H1 (cell line): ENCODE measurements around the gene UBR2. TPM values are rescaled to one million over a fixed set of nuclear protein-coding genes. Genes with fewer than 3 reads are reported as not detected.
A peak's percentile ranks its signal among the peaks of the same experiment; 100 is the strongest.

Experiments
- CTCF ChIA-PET: fragments of 300-600 bp; sonication (Branson Sonifier 250); formaldehyde crosslinking; loops from one replicate; lab custom pipeline; 2021; ENCODE audit not compliant: partially characterized antibody; lab: Charles Lee
- POLR2A ChIA-PET: fragments of 300-600 bp; sonication (Branson Sonifier 250); formaldehyde crosslinking; loops from one replicate; lab custom pipeline; 2021; ENCODE audit warnings: inconsistent platforms; ENCODE audit not compliant: partially characterized antibody; lab: Charles Lee
- DNase-seq, 2 experiments: peaks; one replicate each; pipeline versions ENCODE4 v3.0.0 to v3.0.0-alpha.2; 2010 to 2022; ENCODE audit warnings: low spot score in 2 of 2, low read depth in 1 of 2, mixed read lengths in 1 of 2
- FAIRE-seq: peaks from 2 replicates; lab custom pipeline; 2011; peaks lifted over from hg19 to GRCh38; lab: Jason Lieb, UNC
- H2AFZ ChIP-seq: 2 replicates; pipeline ENCODE4 v1.8.1; 2012; ENCODE audit warnings: low read length, inconsistent platforms
- H2AK5ac ChIP-seq: 2 replicates; pipeline ENCODE4 v1.6.1; 2013; ENCODE audit warnings: low read depth, low read length
- H2BK120ac ChIP-seq: replicated peaks from 2 replicates; pipeline ENCODE3; 2013; ENCODE audit warnings: low read depth, low read length, inconsistent platforms
- H2BK12ac ChIP-seq: 2 replicates; pipeline ENCODE4 v1.6.1; 2013; ENCODE audit warnings: low read depth, low read length
- H2BK15ac ChIP-seq: 2 replicates; pipeline ENCODE4 v1.6.1; 2013; ENCODE audit warnings: low read length
- H2BK20ac ChIP-seq: 2 replicates; pipeline ENCODE4 v1.6.1; 2013; ENCODE audit warnings: low read length
- H2BK5ac ChIP-seq: 2 replicates; pipeline ENCODE4 v1.6.1; 2013; ENCODE audit warnings: low read depth, low read length
- H3K14ac ChIP-seq: 2 replicates; pipeline ENCODE4 v1.6.1; 2013; ENCODE audit warnings: inconsistent platforms; ENCODE audit not compliant: insufficient read length
- H3K18ac ChIP-seq: 2 replicates; pipeline ENCODE4 v1.6.1; 2013; ENCODE audit warnings: low read length; ENCODE audit errors: extremely low read depth
- H3K23ac ChIP-seq: 2 replicates; pipeline ENCODE4 v1.6.1; 2013; ENCODE audit warnings: inconsistent platforms; ENCODE audit not compliant: insufficient read length
- H3K23me2 ChIP-seq: 2 replicates; pipeline ENCODE4 v1.6.1; 2013; ENCODE audit warnings: low read depth, low read length
- H3K27ac ChIP-seq: 2 replicates; pipeline ENCODE4 v1.6.1; 2011; ENCODE audit warnings: low read depth, low read length, inconsistent platforms
- H3K27me3 ChIP-seq, 4 experiments: replicated peaks in 1 of 4; 1 replicate in 1 of 4; 2 replicates in 3 of 4; pipeline versions ENCODE4 v1.6.1 to v1.8.1; 2011 to 2013; ENCODE audit warnings: low read length in 3 of 4, mild to moderate bottlenecking in 3 of 4, inconsistent platforms in 2 of 4, mixed read lengths in 2 of 4, moderate library complexity in 1 of 4; ENCODE audit not compliant: control insufficient read depth in 3 of 4, insufficient read depth in 3 of 4; ENCODE audit errors: extremely low read depth in 1 of 4
- H3K36me3 ChIP-seq, 4 experiments: 2 replicates each; pipeline versions ENCODE4 v1.6.1 to v1.8.1; 2011 to 2013; ENCODE audit warnings: mild to moderate bottlenecking in 4 of 4, low read length in 3 of 4, moderate library complexity in 2 of 4, control low read depth in 1 of 4, inconsistent platforms in 1 of 4; ENCODE audit not compliant: insufficient read depth in 4 of 4, control insufficient read depth in 2 of 4
- H3K4ac ChIP-seq: replicated peaks from 2 replicates; pipeline ENCODE3; 2013; ENCODE audit warnings: low read length, low read depth, mixed read lengths, inconsistent platforms; ENCODE audit not compliant: insufficient read length
- H3K4me1 ChIP-seq, 4 experiments: replicated peaks in 1 of 4; 1 replicate in 1 of 4; 2 replicates in 3 of 4; pipeline versions ENCODE4 v1.6.1 to v1.8.1; 2011 to 2013; ENCODE audit warnings: low read length in 3 of 4, inconsistent platforms in 2 of 4, mixed read lengths in 1 of 4; ENCODE audit not compliant: insufficient read depth in 4 of 4, control insufficient read depth in 3 of 4
- H3K4me2 ChIP-seq, 2 experiments: 2 replicates each; pipeline versions ENCODE4 v1.6.1 to v1.8.1; 2011 to 2013; ENCODE audit warnings: low read depth in 2 of 2, low read length in 2 of 2, control low read depth in 1 of 2, inconsistent platforms in 1 of 2, mild to moderate bottlenecking in 1 of 2; ENCODE audit not compliant: insufficient read depth in 1 of 2
- H3K4me3 ChIP-seq, 4 experiments: fragments of 200-600, 300-600 bp in 1 of 4; sonication (generic), shearing (Covaris generic), sonication (Bioruptor Twin) in 1 of 4; 2 replicates each; pipeline versions ENCODE4 v1.5.1 to v1.8.1; 2011 to 2016; ENCODE audit warnings: low read length in 4 of 4, low read depth in 3 of 4, control low read depth in 2 of 4, inconsistent platforms in 2 of 4, mild to moderate bottlenecking in 2 of 4, mixed read lengths in 1 of 4, moderate library complexity in 1 of 4; ENCODE audit not compliant: insufficient read depth in 2 of 4; ENCODE audit errors: extremely low read depth in 1 of 4
- H3K56ac ChIP-seq: replicated peaks from 2 replicates; pipeline ENCODE3; 2013; ENCODE audit warnings: low read depth, mild to moderate bottlenecking, mixed read lengths, low read length, inconsistent platforms; ENCODE audit not compliant: insufficient read length
- H3K79me1 ChIP-seq: 2 replicates; pipeline ENCODE4 v1.6.1; 2013; ENCODE audit warnings: low read depth, low read length, control low read depth
- H3K79me2 ChIP-seq, 2 experiments: 2 replicates each; pipeline versions ENCODE4 v1.6.1 to v1.8.1; 2012 to 2013; ENCODE audit warnings: low read length in 2 of 2, mild to moderate bottlenecking in 2 of 2, inconsistent platforms in 1 of 2; ENCODE audit not compliant: insufficient read depth in 2 of 2, control insufficient read depth in 1 of 2
- H3K9ac ChIP-seq, 4 experiments: replicated peaks in 1 of 4; 1 replicate in 1 of 4; 2 replicates in 3 of 4; pipeline versions ENCODE4 v1.6.1 to v1.8.1; 2011 to 2013; ENCODE audit warnings: low read depth in 3 of 4, low read length in 3 of 4, control low read depth in 2 of 4, mild to moderate bottlenecking in 2 of 4, moderate library complexity in 2 of 4, inconsistent platforms in 1 of 4; ENCODE audit errors: extremely low read depth in 1 of 4
- H3K9me3 ChIP-seq, 2 experiments: 2 replicates each; pipeline versions ENCODE4 v1.6.1 to v1.8.1; 2012 to 2013; ENCODE audit warnings: mild to moderate bottlenecking in 2 of 2, moderate library complexity in 2 of 2, control low read depth in 1 of 2, inconsistent platforms in 1 of 2, low read depth in 1 of 2, low read length in 1 of 2, mixed read lengths in 1 of 2; ENCODE audit not compliant: insufficient read depth in 2 of 2
- H4K20me1 ChIP-seq, 2 experiments: replicated peaks in 1 of 2; 2 replicates each; pipeline versions ENCODE3 to v1.8.1; 2011 to 2013; ENCODE audit warnings: inconsistent platforms in 2 of 2, low read length in 2 of 2, mild to moderate bottlenecking in 1 of 2; ENCODE audit not compliant: insufficient read depth in 2 of 2, control insufficient read depth in 1 of 2
- H4K5ac ChIP-seq: 2 replicates; pipeline ENCODE4 v1.6.1; 2013; ENCODE audit warnings: low read length, low read depth, mixed read lengths, inconsistent platforms; ENCODE audit not compliant: insufficient read length
- H4K8ac ChIP-seq: 2 replicates; pipeline ENCODE4 v1.8.0; 2013; ENCODE audit warnings: mild to moderate bottlenecking, moderate library complexity, low read length, inconsistent platforms; ENCODE audit not compliant: insufficient read depth; ENCODE audit errors: extremely low read depth
- H4K91ac ChIP-seq: replicated peaks from 2 replicates; pipeline ENCODE3; 2013; ENCODE audit warnings: low read length, mixed read lengths, inconsistent platforms; ENCODE audit not compliant: insufficient read length
- RFX5 ChIP-seq: IDR thresholded peaks from 2 replicates; pipeline ENCODE4 v1.6.1; 2011; ENCODE audit warnings: low read depth, low read length, improper control_type of control experiment, borderline replicate concordance
- WGBS, 2 experiments: shearing (Covaris generic) in 1 of 2; methylation state at CpG; one replicate each; pipeline versions ENCODE4 v1.1.6 to v1.1.7; 2013 to 2015; ENCODE audit warnings: low lambda C conversion rate in 2 of 2, mixed read lengths in 2 of 2, inconsistent platforms in 1 of 2, low coverage in 1 of 2, missing lambda C conversion rate in 1 of 2; ENCODE audit not compliant: insufficient replicate concordance in 2 of 2, insufficient coverage in 1 of 2, insufficient read length in 1 of 2; ENCODE audit errors: extremely low coverage in 1 of 2, missing lambda C conversion rate in 1 of 2; 5-methylcytosine and 5-hydroxymethylcytosine counted together
- polyA plus RNA-seq, 7 experiments: library from polyadenylated mRNA; depleted of rRNA in 3 of 7; stranded (reverse) in 5 of 7; unstranded in 2 of 7; fragments of >200 nt in 5 of 7; fragments of 200-250 nt in 2 of 7; gene quantifications; 1 replicate in 5 of 7; 2 replicates in 1 of 7; 4 replicates in 1 of 7; pipeline versions ENCODE4 v1.2.1 to v1.2.3, GENCODE V29; 2011 to 2013; ENCODE audit warnings: missing spikeins in 2 of 7, mixed read lengths in 2 of 7
- total RNA-seq: library from RNA; stranded (reverse); fragmentation: NEBNext Ultra II Directional; extraction: Animal tissue kit (Norgen Biotek cat#: 25700); gene quantifications from 2 replicates; pipeline ENCODE4 v1.2.1, GENCODE V29; 2021
- TF ChIP-seq, protein P1 (sequence below), 3 experiments: IDR thresholded peaks; 1 replicate in 2 of 3; 2 replicates in 1 of 3; pipeline versions ENCODE4 v1.5.1 to v1.6.1; 2011; ENCODE audit warnings: low read length in 3 of 3, mild to moderate bottlenecking in 3 of 3, inconsistent platforms in 2 of 3, low read depth in 1 of 3, moderate library complexity in 1 of 3; ENCODE audit not compliant: insufficient read depth in 1 of 3; ENCODE audit errors: control extremely low read depth in 1 of 3

UBR2 gene
- total and polyA plus RNA-seq, 2 of the 8 experiments (the other 6 are each of a cell fraction or from before 2014, with no cell fraction given): 6.5 to 19.5 TPM

DNA sequence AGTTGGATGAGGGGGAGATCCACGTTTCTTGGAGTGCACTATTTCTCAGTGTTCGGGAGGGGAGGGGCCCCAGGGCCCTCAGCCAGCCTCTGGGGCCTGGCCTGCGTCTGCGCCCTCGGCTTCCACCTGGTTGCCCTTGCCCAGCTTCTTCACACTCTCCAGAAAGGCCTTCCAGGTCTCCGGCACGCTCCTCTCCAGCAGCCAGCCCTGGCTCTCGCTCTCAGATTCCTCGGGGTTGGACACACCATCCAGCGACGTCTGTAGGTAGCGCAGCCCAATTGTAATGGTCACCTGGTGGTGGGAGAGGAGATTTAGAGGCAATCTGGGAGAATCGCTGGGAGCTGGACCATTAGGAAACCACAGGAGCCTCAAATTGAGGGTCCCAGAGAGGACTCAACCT is 134.4 kb downstream of the UBR2 start:
- Histone ChIP-seq H3K23ac (no peak overlapping the region), H3K9ac (no peak overlapping the region), H4K8ac (no peak overlapping the region; the same call in none of the 2 replicates), H3K4me3 (no peak overlapping the region), H3K36me3 (peaks cover 0 to 5% (median 0%) of the 10 kb centered on the region in 4 experiments; a peak in 2 of 8 replicates), H3K9me3 (no peaks in the 10 kb centered on the region), H3K79me2 (no peaks in the 10 kb centered on the region), H2BK12ac (no peak overlapping the region), H3K4me1 (no peaks in the 10 kb centered on the region), H3K14ac (no peak overlapping the region), H4K5ac (no peak overlapping the region), H2BK20ac (no peak overlapping the region), H3K27me3 (no peaks in the 10 kb centered on the region), H2AK5ac (no peak overlapping the region), H3K27ac (no peak overlapping the region), H3K18ac (no peak overlapping the region), H3K23me2 (no peaks in the 10 kb centered on the region), H2BK15ac (no peak overlapping the region), H2BK5ac (no peak overlapping the region), H3K56ac (no peak overlapping the region), H3K4me2 (no peak overlapping the region), H3K4ac (no peak overlapping the region), H2BK120ac (no peak overlapping the region), H4K20me1 (no peaks in the 10 kb centered on the region), H4K91ac (no peak overlapping the region), H2AFZ (no peak overlapping the region), H3K79me1 (no peaks in the 10 kb centered on the region)
- 87% methylated on average over 13 of the region's 13 CpGs; no CpG with 5 or more reads in 1 of the 2 experiments for WGBS, 2 experiments
- ChIA-PET CTCF (interaction anchor here (0.7 to 3.0 kb wide), 6 partner anchors 13 to 202 kb away, joined by 3 to 19 read pairs (median 4); no protein-coding TSS in a partner anchor), POLR2A (interaction anchor here (0.6 to 1.4 kb wide), 3 partner anchors 16 to 182 kb away, joined by 3 read pairs; no protein-coding TSS in a partner anchor)
- TF ChIP-seq RFX5: no peak
- TF ChIP-seq, protein P1, sequence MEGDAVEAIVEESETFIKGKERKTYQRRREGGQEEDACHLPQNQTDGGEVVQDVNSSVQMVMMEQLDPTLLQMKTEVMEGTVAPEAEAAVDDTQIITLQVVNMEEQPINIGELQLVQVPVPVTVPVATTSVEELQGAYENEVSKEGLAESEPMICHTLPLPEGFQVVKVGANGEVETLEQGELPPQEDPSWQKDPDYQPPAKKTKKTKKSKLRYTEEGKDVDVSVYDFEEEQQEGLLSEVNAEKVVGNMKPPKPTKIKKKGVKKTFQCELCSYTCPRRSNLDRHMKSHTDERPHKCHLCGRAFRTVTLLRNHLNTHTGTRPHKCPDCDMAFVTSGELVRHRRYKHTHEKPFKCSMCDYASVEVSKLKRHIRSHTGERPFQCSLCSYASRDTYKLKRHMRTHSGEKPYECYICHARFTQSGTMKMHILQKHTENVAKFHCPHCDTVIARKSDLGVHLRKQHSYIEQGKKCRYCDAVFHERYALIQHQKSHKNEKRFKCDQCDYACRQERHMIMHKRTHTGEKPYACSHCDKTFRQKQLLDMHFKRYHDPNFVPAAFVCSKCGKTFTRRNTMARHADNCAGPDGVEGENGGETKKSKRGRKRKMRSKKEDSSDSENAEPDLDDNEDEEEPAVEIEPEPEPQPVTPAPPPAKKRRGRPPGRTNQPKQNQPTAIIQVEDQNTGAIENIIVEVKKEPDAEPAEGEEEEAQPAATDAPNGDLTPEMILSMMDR (IDR thresholded peaks at IDR 0.05; ENCODE audit: control extremely low read depth in 1 of 3, insufficient read depth in 1 of 3, low read depth in 1 of 3, low read length in 3 of 3): peak in 2 of 3 experiments; percentile 11 to 18; a peak in 2 of 4 replicates
- DNase-seq (no peak), FAIRE-seq (no peak)
